SK-N-MC (cell line): ENCODE results near the gene KRT6B.

Experiments used
- EZH2 ChIP-seq: fragments of 200-600 bp; sonication (generic); IDR thresholded peaks from one replicate; pipeline ENCODE4 v1.6.1; 2017; ENCODE audit warnings: antibody characterized with exemption
- FOXP2 ChIP-seq: optimal IDR thresholded peaks from 2 replicates; pipeline ENCODE3; 2011; ENCODE audit warnings: mild to moderate bottlenecking, moderate library complexity; ENCODE audit not compliant: insufficient read depth; ENCODE audit errors: extremely low read length, control extremely low read depth
- POLR2AphosphoS5 ChIP-seq: IDR thresholded peaks from 2 replicates; pipeline ENCODE4 v1.6.1; 2012; ENCODE audit warnings: mild to moderate bottlenecking, low read depth, low read length, borderline replicate concordance

- TF ChIP-seq POLR2AphosphoS5 (no peak), EZH2 (no peak), FOXP2 (no peak)
Measured at GRCh38 chr12:52413202-52413601, 38.7 kb downstream of the KRT6B start.
